GM18907 (cell line): ENCODE data around the gene PDE4C.

Experiments
- ATAC-seq: cut with Tn5 transposase; IDR thresholded peaks from one replicate; pipeline ENCODE4 v1.9.1; 2021; ENCODE audit warnings: mild to moderate bottlenecking, moderate library complexity; ENCODE audit not compliant: unreplicated experiment

PDE4C gene

GRCh38 chr19:18254546-18255503 is 28.6 kb upstream of the PDE4C start:
- ATAC-seq = no peak

DNA sequence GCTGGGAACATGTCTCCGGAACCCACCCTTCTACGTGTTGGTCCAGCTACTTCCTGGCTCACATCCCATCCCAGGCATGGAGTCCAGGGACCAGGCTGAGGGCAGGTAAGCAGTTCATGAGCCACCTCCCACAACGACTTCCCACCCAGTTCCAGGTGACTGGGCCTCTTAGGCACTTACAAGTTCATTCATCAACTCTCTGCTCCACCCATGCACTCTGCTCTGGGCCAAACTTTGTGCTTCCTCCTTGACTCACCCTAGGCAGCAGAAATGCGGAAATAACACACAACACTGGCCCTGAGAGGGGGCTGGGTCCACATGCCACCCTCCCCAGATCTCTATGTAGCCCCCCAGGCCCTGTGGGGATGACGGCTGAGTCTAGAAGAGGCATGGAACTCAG is 27.5 kb upstream of the PDE4C start:
- no peak for ATAC-seq

DNA sequence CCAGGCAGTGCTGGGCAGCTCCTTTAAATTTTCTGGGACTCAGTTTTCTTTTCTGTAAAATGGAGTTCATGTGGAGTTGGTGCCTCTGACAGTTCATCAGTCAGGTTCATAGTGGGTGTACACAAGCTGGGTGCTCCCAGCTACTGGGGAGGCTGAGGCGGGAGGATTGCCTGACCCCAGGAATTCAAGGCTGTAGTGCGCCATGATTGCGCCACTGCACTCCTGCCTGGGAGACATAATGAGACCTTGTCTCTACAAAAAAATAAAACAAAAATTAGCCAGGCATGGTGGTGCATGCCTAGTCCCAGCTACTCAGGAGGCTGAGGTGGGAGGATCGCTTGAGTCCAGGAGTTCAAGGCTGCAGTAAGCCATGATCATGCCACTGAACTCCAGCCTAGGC is 26.9 kb upstream of the PDE4C start:
- ATAC-seq = no peak

GRCh38 chr19:18252370-18252717 is 26.1 kb upstream of the PDE4C start:
- no peak for ATAC-seq

DNA sequence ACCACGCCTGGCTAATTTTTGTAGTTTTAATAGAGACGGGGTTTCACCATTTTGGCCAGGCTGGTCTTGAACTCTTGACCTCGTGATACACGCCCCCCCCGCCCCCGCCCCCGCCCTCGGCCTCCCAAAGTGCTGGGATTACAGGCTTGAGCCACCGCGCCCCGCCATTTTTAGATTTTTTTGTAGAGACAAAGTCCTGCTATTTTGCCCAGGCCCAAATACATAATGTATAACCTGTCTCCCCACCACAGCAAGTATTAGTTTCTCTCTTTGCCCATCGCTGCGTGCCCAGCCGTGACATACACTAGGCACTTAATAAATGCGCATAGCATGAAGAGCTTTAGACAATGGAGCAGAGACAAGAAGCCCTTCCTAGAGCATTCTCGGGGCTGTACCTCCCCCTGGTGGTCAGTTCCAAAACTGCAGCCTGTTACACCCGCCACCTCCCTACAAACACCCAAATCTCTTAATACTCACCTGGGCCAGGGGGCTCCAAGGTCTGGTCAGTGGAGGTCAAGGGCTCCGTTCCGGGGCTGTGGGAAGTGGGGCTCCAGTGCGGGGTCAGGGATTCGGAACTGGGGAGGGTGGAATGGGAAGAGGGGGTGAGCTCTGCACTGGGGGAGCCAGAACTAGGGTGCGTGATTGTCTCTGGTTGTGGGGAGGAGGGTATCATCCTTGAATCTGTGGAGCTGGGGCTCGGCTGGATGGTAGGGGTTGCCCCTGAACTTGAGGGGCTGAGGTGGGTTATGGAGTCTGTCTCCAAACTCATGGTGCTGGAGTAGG is 25.5 kb upstream of the PDE4C start:
- no peak for ATAC-seq

GRCh38 chr19:18249834-18250233 is 23.6 kb upstream of the PDE4C start:
- ATAC-seq = no peak

DNA sequence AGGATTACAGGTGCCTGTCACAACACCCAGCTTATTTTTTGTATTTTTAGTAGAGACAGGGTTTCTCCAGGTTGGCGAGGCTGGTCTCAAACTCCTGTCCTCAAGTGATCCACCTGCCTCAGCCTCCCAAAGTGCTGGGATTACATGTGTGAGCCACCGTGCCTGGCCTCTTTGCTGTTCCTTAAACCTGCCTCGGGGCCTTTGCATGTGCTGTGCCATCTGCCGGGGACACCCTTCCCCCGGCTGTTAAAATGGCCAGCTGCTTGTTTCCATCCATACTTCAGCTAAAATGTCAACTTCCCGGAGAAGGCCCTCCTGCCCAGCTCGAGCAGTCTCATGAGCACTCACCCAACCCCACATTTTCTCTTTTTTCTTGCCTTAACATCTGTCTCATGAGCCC is 19.1 kb upstream of the PDE4C start:
- no peak for ATAC-seq

DNA sequence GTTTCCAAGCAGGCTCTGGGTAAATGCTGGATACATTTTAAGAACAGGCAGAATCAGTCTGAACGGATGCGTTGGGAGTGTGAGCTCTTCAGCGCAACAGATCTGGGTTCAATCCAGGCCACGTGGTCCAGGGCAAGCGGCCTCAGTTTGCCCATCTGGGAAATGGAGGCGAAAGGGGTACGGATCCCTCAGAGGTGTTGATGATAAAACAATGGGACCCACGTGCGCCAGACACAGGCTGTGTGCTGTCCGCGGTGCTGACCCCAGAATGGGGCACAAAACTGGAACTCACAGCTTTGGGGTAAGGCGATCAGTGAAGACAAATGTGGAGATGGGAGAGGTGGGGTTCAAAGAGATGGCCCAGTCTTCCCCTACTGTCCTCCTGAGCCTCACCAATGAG is 13.1 kb upstream of the PDE4C start:
- ATAC-seq = no peak

DNA sequence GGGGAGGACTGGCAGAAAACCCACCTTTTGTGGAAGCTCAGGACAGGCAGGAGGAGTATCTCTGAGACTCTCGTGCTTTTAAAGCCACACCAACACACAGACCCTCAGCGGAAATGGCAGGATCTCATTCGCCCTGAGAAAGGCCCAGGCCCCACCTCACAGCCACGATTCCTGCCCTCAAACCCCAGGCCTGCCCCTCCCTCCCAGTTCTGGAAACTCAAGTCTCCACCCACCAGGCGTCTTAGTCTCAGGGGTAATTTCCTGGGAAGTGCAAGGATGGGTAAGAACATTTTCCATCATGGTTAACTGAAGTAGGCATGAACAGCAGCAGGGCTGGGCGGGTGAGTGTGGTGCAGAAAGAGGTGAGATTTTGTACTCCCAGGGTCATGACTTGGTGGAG is 8.0 kb upstream of the PDE4C start:
- ATAC-seq = no peak

DNA sequence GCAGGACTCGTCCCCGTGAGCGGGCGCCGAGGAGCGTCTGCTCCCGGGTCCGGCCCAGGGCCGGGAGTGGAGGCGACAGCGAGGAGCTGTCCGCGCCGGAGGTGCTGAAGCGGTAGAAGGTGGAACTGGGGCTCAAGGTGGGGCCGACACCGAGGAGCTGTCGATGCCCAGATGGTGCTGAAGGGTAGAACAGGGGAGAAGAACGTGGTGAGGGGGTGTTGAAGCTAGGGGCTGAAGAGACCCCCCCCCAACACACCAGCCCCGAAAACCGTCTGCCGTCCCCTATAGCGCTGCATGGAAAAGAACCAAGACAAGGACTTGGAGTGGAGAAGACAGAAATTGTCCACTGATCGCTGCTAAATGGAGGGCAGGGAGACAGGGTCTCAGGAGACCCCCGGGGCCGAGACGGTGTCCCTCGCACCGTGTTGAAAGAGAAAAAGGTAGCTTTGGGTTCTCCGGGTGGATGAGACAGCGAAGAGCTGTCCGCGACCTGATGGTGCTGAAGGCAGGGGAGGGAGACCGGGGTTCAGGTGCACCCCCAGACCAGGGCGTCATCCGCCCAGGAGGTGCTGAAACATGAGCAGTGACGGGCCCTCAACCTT is 7.1 kb upstream of the PDE4C start:
- no peak for ATAC-seq

DNA sequence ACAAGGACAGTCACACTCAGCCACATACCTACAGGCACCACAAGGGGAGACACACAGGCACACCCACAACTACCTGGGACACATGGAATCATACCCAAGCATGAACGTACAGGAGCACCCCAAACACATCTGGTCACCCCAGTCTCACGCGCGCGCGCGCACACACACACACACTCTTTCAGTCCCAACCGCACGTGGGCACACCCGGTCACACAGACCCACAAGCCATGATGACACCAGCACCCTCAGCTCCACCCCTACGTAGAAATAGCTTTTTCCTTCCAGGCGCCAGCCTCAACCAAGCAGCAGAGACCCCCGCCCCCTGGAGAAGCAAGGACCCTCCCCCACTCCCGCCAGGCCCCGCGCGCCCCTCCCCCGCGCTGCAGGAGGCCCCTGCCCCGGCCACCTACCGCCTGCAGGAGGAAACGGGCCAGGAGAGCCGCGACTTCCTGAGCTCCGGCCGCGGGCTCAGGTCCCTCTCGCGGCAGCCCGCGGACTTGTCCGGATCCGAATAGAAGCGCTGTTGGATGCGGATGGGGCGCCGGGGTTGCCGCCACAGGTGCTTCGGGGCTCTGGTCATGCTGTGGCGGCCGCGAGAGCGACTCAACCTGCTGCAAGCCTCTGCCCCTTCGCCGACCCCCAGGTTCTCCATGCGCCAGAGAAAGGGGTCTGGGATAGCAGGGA is 6.4 kb upstream of the PDE4C start:
- no peak for ATAC-seq

DNA sequence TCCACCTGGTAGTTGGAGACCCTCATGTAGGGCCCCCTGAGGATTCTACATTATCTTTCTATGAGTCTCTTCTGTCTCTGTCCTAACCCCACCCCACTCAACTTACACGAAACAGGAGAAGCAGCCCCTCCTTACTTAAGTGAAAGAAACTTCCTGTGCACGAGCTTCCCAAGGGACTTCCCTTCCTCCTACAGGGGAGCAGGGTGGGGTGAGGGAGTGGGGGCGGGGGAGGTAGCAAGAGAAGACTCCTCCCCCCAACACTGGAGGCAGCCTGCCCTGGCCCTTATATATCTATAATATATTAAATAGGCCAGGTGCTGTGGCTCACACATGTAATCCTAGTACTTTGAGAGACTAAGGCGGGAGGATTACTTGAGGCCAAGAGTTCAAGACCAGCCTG is 5.5 kb upstream of the PDE4C start:
- no peak for ATAC-seq

- ATAC-seq = no peak
These were observed 4.9 kb upstream of the PDE4C start for GRCh38 chr19:18230941-18231734.

GRCh38 chr19:18229915-18230314 is 3.7 kb upstream of the PDE4C start:
- ATAC-seq = no peak

- ATAC-seq = no peak
These were observed 3.2 kb upstream of the PDE4C start for GRCh38 chr19:18229474-18229873.

GRCh38 chr19:18227781-18228271 is 1.6 kb upstream of the PDE4C start:
- no peak for ATAC-seq

GRCh38 chr19:18226956-18227780 is 930 bp upstream of the PDE4C start:
- ATAC-seq = no peak

GRCh38 chr19:18225355-18225701 is 910 bp downstream of the PDE4C start:
- no peak for ATAC-seq
